Cortex of kidney (tissue), 1 donor: Measurements from ENCODE around the gene KCNIP4.

Experiments
- DNase-seq: peaks from one replicate; lab custom pipeline; 2025; lab: John Stamatoyannopoulos, UW

Gene KCNIP4

DNA sequence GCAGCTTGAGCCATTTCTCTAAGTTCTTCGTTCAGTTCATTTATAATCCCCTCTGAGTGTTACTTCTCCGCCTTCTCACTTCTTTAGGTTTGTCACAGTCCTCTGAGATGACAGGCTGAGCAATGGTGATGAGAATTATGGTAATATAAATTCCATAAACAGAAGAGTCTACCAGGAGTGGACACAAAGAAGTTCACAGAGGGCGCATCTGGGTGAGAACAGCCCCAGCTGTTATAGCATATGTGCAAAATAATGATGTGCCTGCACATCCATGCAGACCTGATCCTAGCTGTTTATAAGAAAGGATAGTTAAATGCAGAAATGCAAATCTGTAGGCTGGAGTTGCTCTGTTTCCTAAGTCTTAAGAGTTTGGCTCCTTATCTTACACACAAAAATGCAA, 377.5 kb downstream of the KCNIP4 start:
- no peak for DNase-seq

DNA sequence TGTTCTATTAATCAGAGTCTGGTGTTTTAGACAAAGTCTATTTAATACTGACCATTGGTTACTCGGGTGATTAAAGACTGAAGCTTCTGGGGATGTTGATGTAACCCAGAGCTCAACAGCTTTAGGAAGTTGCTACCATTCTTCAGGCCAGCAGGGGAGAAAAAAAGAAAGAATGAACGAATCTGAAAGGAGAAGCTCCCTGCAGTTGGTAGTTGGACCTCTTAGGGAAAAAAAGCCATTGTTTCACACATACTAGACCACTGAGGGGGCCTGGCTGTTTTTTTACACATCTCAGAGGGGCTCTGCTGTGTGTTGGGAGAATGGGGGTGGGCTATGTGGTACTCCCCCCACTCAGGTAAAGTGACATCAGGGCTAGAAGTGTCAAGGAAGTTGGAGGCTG, 378.9 kb downstream of the KCNIP4 start:
- DNase-seq: no peak

DNA sequence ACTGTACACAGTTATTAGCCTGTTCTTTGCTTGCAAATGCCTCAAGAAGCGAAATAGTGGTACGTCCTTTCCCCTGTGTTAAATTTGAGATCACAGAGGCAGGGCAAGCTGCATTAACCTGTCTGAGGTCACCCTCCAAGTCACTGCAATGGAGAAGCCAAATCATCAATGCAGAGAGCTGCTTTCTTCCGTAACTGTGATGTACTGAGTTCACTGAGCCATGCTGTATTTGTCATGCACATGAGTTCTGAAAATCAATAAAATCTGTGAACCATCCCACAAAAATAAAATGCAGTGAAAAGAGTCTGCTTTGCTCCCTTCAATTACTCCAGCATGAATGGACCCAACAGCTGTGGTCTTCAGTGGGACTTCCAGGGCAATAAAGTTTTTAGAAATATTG, 393.5 kb downstream of the KCNIP4 start:
- no peak for DNase-seq

DNA sequence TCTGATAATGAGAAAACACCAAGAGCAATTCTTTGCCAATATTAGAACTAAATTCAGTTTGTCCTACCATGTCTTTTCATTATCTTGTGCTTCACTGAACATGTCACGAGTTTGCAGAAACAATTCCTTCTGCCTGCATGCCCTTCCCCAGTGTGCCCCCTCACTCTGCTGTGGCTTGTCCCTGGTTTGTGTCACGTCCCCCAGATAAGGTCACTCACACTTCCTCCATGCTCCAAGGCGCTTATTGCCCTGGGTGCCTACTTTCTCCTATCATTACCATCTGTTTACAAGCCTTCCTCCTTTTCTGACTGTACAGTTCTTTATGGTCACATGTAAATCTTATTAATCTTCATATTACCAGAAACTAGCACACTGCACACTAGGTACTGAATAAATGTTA, 394.1 kb downstream of the KCNIP4 start:
- DNase-seq: no peak

DNA sequence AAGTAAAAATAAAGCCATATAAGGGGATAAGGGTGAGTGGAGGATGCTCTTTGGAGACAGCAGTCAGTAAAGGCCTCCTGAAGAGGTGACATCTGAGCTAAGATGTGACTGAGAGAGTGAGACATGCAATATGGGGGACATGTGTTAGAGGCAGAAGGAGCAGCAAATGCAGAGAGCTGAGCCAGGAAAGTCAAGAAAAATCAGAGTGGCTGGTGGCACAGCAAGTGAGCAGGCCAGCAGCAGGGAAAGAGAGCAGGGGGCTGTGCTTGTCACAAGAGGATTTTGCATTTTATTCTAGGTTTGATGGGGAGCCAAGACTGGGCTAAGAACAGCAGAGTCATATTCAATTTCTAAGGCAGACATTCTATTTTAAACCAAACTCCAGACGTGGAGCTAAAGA, 394.5 kb downstream of the KCNIP4 start:
- DNase-seq: no peak

DNA sequence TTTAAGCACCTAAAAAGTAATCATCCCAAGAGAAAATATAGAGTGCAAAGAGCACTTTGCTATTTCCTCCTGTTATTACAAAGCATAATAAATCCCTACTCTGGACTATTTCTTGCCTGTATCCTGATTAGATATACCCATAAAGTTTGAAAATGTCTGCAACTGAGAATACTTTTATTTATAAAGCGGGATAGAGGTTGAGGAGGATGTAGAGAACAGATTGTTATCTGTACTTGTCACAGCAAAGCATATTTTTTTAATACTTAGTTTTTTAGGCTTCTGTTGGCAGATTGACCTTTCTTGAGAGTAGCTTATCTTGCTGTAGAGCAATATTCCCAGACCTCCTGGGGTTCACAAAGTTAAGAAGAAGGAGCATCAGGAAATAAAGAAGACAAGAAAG, 396.1 kb downstream of the KCNIP4 start:
- DNase-seq: no peak

DNA sequence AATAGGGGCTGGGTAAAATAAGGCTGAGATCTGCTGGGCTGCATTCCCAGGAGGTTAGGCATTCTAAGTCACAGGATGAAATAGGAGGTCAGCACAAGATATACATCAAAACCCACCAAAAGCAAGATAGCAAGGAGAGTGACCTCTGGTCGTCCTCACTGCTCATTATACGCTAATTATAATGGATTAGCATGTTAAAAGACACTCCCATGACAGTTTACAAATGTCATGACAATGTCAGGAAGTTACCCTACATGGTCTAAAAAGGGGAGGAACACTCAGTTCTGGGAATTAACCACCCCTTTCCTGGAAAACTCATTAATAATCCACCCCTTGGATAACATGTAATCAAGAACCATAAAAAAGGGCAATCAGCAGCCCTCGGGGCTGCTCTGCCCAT, 403.6 kb downstream of the KCNIP4 start:
- no peak for DNase-seq

DNA sequence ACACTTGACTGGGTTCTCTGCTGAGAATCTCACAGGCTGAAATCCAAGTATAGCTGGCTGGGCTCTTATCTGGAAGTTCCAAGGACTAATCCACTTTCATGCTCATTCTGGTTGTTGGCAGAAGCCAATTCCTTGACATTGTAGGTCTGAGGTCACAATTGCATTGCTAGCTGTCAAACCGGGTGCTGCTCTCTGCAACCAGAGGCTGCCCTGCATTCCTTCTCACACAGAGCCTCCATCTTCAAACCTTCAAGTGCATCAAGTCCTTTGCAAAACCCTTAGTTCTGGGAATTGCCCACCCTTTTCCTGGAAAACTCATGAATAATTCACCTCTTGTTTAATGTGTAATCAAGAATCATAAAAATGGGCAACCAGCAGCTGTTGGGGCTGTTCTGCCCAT, 404.2 kb downstream of the KCNIP4 start:
- DNase-seq: no peak

DNA sequence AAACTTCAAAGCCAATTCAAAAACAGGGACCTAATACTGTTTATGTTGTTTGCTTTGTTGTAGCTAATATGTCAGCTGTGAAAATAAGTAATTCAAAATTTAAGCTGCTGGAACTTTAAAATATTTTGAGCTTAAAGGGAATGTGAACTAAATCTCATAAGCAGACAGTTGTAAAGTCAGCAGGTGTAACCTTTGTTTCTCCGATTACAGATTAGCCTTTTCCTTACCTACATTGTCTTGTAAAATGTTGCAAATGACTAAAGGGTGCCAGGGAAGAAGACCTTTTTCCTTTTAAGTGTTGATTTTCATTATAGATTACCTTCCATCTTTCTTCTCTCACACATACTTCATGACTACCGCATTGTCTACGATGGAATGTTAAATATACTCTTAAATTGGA, 405.1 kb downstream of the KCNIP4 start:
- DNase-seq: no peak

DNA sequence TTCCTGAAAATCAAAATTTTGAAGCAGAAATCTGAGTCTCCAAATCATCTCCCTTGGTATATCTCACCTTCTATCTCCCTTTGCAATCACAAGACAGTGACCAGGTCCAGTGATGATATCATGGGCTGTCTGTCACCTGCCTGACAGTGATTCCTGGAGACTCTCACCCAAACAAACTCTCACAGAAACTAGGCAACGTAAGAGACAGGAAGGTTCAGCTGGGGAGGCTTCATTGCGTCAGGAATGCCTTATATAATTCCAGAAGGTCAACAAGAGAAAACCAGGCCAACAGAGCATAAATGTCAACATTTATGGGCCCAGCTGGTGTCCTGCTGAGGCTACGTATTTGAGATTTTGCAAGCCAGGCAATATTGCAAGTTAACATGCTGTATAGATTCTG, 412.7 kb downstream of the KCNIP4 start:
- DNase-seq: no peak

DNA sequence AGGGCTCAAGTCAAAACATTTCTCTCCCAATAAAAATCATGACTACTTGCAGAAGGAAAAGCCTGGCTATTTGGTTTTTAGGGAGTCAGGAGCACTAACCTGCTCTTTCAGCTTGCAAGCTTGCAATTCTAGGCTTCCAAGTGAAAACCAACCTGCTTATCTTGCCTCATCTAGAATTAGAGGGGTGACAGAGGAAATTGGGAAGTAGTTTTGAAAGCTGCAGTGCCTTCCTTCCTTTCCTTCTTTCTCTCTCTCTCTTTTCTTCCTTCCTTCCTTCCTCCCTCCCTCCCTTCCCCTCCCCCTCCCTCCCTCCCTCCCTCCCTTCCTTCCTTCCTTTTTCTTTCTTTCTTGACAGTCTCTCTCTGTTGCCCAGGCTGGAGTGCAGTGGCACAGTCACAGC, 417.5 kb downstream of the KCNIP4 start:
- DNase-seq: no peak

DNA sequence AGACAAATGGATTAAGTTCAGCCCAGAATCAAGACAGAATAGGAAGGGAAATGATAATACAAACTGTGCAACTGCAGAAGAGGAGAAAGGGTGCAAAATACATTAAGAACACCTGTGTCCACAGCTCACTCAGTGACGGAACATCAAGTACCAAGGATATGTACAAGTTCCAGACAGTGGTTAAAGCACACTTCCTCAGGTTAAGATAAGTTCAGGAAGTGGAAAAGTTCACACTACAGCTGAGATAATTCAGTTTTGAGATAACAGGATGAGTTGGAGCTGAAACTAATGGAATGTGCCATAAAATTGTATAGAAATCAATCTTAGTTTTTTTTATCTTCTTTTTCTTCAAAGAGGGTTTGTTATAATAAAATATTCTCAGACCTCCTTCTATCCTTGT, 419.4 kb downstream of the KCNIP4 start:
- no peak for DNase-seq

DNA sequence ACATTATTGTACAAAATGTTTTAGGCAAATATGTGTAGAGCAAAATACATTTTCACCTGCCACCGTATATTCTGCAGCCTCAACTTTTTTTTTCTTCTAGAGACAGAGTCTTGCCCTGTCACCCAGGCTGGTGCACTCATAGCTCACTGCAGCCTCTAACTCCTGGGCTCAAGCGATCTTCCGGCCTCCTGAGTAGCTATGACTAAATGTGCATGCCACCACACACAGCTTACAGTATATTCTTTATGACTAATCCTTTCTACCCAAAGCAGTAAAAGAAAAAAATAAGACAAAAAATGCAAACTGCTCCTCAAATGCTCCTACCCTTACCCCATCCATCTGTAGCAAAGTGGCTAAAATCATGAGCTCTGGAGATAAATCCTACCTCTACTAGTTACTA, 426.3 kb downstream of the KCNIP4 start:
- DNase-seq: no peak

DNA sequence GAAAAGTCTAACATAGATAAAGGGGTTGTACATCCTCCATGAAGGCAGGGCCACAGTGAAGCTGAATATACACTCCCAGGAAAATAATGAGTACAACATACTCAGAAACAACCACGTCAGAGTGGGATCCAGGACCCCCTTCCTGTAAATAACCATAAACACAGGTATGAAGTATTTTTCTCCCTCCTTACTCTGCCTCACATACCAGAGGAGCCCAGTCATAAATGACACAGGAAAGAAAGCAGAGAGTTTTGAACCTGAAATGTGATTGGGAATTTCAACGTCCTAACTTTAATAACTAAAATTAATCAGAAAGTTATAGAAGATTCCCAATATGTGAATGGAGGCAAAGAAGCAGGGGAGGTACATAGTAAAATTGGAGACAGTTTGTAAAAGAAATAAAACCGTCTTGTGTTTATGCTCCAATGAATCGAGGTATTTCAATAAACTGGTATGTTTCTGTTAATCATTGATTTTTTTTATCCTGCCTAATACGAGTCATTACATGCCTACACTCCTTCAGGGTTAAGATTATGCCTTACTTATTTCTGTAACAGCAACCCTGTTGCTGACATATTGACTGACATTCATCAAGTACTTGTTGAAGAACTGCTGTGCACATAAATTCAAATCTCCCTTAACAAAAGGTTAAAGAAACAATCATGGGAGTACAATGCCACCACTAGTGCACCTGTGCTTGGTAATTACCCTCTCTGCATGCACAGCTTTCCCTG, 431.3 kb downstream of the KCNIP4 start:
- no peak for DNase-seq

DNA sequence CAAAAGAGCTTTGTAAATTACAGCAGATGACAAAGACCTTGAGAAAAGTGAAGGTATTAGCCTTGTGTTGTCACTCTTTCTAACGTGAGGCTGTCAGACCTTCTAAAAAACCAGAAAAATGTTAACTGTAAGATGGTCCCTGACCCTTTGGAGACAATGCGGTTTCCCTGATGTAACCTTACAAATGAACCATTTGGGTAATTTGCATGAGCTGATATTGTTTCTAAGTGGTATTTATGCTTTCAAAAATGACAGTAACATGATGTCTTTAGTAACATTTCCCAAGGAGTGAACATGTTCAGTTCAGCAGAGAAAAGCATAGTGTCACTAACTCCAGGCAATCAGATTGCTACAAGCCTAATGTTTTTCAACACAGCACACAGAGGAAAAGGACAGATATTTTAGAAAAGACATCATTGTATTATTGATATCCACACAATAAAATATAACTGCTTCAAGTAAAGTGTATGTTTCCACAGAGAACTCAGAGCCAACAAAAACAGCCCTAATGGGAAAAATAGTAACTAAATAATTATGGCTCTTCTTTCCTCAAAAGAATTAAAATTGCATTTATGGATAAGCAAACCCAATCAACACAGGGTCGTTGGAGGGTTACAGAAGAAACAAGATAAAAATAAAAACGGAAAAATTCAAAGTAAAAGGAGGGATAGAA, 434.4 kb downstream of the KCNIP4 start:
- DNase-seq: no peak

DNA sequence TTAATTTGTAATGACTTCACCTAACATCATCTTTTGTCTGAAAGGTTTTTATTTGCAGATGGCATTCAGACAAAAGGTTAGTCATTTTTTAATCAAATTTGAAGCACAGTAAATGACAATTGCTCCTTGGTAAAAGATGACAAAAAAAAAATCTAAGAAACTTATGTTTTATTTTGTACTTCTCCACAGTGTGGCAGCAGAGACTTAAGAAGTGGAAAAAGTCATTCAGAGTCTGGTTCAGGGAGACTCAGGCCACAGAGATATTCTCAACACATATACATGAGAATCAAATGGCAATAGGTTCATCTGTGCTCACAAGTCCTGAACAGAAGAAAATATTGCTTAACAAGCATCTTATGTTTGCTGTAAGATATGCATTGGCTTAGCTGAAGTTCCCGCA, 436.2 kb downstream of the KCNIP4 start:
- no peak for DNase-seq

DNA sequence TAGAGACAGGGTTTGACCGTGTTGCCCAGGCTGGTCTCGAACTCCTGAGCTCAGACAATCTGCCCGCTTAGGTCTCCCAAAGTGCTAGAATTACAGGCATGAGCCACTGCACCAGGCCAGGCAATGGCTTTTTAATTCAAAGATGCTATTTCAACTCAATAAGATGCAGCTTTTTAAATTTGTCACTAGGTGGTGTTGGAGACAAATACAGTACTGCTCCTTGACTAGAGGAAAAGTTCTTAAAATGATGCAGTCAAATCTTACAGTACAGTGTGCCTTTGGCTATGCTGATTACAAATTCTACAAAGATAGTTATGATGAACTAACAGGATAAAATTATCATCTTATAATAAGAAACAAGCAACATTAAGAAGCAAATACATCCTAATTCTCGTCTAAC, 441.1 kb downstream of the KCNIP4 start:
- DNase-seq: no peak

DNA sequence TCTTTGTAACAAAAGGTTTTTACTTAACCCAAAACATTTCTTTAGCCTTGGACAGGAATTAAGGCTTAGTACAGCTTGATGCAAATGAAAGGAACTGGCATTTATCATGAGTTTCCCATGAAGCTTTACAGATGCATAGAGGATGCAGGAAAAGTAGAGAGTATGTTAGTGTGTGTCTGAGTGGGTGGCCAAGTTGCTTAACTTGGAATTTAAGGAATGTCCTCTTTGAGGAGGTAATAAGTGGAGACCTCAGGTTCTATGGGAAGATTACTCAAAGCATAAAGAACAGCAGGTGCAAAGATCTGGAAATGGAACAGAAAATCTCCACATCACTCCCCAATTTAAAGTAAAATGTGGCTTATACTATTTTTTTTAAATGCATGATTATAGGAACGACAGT, 457.9 kb downstream of the KCNIP4 start:
- DNase-seq: no peak

DNA sequence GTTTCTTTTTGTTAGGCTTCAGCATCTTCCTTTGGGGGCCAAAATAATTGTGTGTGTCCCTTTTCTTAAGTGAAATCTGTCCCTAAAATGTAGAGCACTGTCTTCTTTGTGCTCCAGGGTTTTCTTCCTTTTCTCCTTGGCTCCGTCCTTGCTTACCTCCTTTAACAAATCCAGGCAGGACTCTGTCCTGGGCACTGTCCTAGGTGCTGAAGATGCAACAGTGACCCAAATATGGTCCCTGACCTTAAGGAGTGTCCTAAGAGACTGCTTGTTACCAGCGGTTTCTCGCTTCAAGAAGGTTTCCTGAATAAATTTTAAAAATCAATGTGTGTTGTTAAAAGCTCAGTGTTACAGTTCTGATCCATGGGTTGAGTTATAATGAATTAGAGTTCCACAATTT, 471.8 kb downstream of the KCNIP4 start:
- no peak for DNase-seq

DNA sequence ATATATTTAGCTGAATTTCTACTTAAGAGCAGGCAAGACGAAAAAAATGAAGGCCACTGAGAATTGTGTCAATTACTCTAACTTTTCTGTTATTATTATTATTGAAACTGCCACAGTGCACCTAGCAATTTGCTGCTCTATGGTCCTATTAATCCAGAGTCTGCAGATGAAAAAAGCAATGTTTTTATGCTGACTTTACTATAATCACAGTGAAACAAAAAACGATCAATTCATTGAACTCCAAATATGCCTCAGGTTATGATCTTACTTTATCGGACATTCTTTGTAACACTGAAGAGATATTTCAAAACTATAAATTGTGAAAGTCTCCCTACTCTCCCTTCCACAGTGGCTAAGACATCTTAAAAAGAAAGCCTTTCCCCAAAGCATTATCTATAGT, 474.4 kb downstream of the KCNIP4 start:
- DNase-seq: no peak

DNA sequence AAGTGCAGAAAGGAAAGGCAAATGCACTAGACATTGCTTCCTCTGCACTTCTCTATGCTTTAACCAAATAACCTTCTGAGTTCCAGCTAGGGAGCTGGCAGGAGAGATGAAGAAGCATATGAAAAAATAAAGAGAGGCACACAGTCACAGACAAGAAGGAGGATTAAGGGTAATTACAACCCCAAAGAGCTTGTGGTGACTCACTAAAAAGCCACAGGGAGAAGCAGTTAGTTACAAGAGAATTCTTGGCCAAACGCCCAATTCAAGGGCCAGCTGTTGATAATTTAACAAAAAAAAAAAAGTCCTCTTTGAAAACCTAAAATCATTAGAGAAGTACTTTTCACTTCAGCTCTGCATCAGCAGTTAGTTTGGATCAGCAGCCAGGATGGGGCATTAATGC, 478.0 kb downstream of the KCNIP4 start:
- DNase-seq: no peak

DNA sequence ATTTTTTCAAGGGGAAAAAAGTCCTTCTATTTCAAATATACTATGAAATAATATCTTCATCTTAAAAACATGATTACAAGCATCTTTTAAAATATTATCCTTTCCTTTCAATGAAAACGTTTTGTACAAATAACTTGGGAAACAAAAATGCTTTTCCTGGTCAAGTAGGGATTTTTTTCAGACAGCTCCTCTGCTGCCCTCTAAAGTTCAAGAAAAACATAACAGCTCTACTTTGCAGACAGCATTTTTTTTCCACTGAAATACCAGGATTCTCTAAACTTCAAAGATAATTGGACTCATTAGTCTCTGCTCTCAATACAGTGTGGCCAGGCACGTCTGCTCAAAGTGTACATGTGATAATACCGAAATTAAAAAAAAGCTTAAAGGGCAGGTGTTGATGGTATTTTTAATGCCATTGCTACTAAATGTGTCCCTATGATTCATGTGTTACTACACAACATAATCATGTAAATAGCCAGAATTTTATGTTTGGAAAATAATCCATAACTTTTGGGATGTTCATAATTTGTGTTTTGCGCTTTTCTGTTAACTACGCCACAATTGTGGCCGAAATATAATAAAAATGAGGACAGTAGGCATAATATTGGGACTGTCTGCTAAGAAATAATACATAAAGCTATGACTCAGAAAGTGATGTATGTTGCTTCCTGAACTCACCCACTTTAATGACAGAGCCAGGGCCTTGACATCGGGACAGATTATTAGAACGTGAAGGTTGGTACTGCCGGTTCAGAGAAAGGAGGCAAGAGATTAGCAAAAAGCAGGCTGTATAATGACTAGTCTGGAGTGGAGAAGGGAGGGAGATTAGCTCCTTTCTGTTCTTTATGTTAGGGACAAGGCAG, 478.9 kb downstream of the KCNIP4 start:
- DNase-seq: no peak

DNA sequence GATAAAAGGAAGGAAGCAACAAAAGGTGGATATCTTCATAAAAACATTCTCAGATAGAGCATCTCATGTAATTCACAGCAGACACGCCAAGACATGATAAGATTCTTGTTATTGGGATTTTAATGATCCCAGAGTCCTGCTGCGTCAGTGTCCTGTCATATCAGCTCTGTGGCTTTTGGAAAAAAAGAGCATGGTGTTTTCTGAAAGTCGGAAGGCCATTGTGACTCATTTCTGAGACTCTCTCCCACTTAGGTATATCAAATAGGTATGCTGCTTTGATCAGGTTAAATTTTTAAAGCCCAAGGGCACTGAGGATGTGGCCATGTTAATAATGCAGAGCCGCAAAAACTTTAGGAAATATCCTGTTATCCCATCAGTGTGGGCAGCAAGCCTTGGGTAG, 481.0 kb downstream of the KCNIP4 start:
- DNase-seq: no peak
